22Rv1 (cell line): Measurements from ENCODE around the gene BLTP3A.

Experiments used
- ZFX ChIP-seq: fragments of 450-650 bp; IDR thresholded peaks from 2 replicates; pipeline ENCODE4 v1.6.1; 2017; ENCODE audit warnings: antibody characterized with exemption, borderline replicate concordance
- TF ChIP-seq, protein P1 (sequence below): fragments of 450-650 bp; IDR thresholded peaks from 2 replicates; pipeline ENCODE4 v1.5.1; 2017; ENCODE audit warnings: mild to moderate bottlenecking

DNA sequence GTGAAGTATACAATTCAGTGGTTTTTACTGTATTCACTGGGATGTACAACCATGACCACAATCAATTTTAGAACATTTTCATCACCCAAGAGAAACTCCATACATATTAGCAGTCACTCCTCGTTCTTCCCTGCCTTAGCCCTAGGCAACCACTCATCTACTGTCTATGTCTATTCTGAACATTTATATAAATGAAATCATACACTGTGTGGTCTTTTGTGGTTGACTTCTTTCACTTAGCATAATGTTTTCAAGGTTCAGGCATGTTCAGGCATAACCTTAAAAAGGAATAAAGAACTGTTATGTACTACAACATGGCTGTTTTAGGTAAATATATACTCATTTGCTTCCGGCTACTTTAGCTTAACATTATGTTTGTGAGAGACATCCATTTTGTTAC, 37.3 kb downstream of the BLTP3A start:
- TF ChIP-seq, protein P1, sequence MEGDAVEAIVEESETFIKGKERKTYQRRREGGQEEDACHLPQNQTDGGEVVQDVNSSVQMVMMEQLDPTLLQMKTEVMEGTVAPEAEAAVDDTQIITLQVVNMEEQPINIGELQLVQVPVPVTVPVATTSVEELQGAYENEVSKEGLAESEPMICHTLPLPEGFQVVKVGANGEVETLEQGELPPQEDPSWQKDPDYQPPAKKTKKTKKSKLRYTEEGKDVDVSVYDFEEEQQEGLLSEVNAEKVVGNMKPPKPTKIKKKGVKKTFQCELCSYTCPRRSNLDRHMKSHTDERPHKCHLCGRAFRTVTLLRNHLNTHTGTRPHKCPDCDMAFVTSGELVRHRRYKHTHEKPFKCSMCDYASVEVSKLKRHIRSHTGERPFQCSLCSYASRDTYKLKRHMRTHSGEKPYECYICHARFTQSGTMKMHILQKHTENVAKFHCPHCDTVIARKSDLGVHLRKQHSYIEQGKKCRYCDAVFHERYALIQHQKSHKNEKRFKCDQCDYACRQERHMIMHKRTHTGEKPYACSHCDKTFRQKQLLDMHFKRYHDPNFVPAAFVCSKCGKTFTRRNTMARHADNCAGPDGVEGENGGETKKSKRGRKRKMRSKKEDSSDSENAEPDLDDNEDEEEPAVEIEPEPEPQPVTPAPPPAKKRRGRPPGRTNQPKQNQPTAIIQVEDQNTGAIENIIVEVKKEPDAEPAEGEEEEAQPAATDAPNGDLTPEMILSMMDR: no peak
- TF ChIP-seq ZFX: no peak
